OCI-LY1 (cell line): ENCODE measurements around the gene GSK3A.

Experiments
- H2AFZ ChIP-seq: fragments of 200-600 bp; sonication (generic), shearing (Covaris generic); 2 replicates; pipeline ENCODE4 v1.6.0; 2014; ENCODE audit warnings: antibody characterized with exemption, mild to moderate bottlenecking, low read length
- H3F3A ChIP-seq: fragments of 200-600 bp; sonication (generic), shearing (Covaris generic); 2 replicates; pipeline ENCODE4 v1.6.0; 2014; ENCODE audit warnings: mild to moderate bottlenecking, antibody characterized with exemption, low read length, moderate library complexity; ENCODE audit not compliant: insufficient read depth
- H3K27ac ChIP-seq: fragments of 200-600 bp; sonication (generic); 2 replicates; pipeline ENCODE4 v1.5.1; 2014; ENCODE audit warnings: low read length, mixed run types, mild to moderate bottlenecking, low read depth; ENCODE audit not compliant: poor library complexity, severe bottlenecking
- H3K27me3 ChIP-seq: fragments of 200-600 bp; sonication (generic); 2 replicates; pipeline ENCODE4 v1.6.0; 2014; ENCODE audit warnings: antibody characterized with exemption, mild to moderate bottlenecking, low read length, moderate library complexity; ENCODE audit not compliant: insufficient read depth
- H3K36me3 ChIP-seq: fragments of 200-600 bp; sonication (generic); 2 replicates; pipeline ENCODE4 v1.6.1; 2014; ENCODE audit warnings: mild to moderate bottlenecking, antibody characterized with exemption, low read length, moderate library complexity, mixed read lengths; ENCODE audit not compliant: insufficient read depth
- H3K4me1 ChIP-seq: fragments of 200-600 bp; sonication (generic); 2 replicates; pipeline ENCODE4 v1.5.1; 2014; ENCODE audit warnings: mild to moderate bottlenecking, low read length, moderate library complexity; ENCODE audit not compliant: insufficient read depth, severe bottlenecking
- H3K4me2 ChIP-seq: fragments of 200-600 bp; sonication (generic), shearing (Covaris generic); 2 replicates; pipeline ENCODE4 v1.6.1; 2014; ENCODE audit warnings: low read length
- H3K4me3 ChIP-seq: fragments of 200-600 bp; sonication (generic); 2 replicates; pipeline ENCODE4 v1.5.1; 2014; ENCODE audit warnings: low read length, low read depth, mild to moderate bottlenecking, mixed read lengths; ENCODE audit not compliant: poor library complexity, severe bottlenecking
- H3K79me2 ChIP-seq: fragments of 200-600 bp; shearing (Covaris generic); 2 replicates; pipeline ENCODE4 v1.6.1; 2016; ENCODE audit warnings: mixed run types, low read length, mixed read lengths; ENCODE audit not compliant: insufficient read depth
- H3K9ac ChIP-seq: fragments of 200-600 bp; sonication (generic), shearing (Covaris generic); 2 replicates; pipeline ENCODE4 v1.6.1; 2014; ENCODE audit warnings: mild to moderate bottlenecking, low read length, mixed read lengths
- H3K9me2 ChIP-seq: fragments of 200-600 bp; sonication (generic), shearing (Covaris generic); 2 replicates; pipeline ENCODE4 v1.6.1; 2014; ENCODE audit warnings: low read depth, mild to moderate bottlenecking, low read length, mixed read lengths
- H3K9me3 ChIP-seq: fragments of 200-600 bp; shearing (Covaris generic); 2 replicates; pipeline ENCODE4 v1.6.1; 2014; ENCODE audit warnings: low read length, mixed read lengths
- H4K20me1 ChIP-seq: fragments of 200-600 bp; sonication (generic), shearing (Covaris generic); 2 replicates; pipeline ENCODE4 v1.6.0; 2016; ENCODE audit warnings: mild to moderate bottlenecking, low read length; ENCODE audit not compliant: insufficient read depth
- CTCF ChIP-seq: fragments of 200-600 bp; sonication (generic), shearing (Covaris generic); IDR thresholded peaks from 2 replicates; pipeline ENCODE4 v1.5.1; 2017; ENCODE audit warnings: mild to moderate bottlenecking, antibody characterized with exemption, low read length, moderate library complexity, mixed read lengths
- EZH2 ChIP-seq: fragments of 200-600 bp; sonication (generic), shearing (Covaris generic); IDR thresholded peaks from 2 replicates; pipeline ENCODE4 v1.8.0; 2017; ENCODE audit warnings: borderline replicate concordance, mixed run types, mild to moderate bottlenecking, antibody characterized with exemption, low read length, moderate library complexity, mixed read lengths

GSK3A gene

GRCh38 chr19:42230571-42230970, 11.8 kb downstream of the GSK3A start:
- no peaks in the 10 kb centered on the region for H3K27me3 ChIP-seq
- no peaks in the 10 kb centered on the region for H4K20me1 ChIP-seq
- no peaks in the 10 kb centered on the region for H3F3A ChIP-seq
- no peak overlapping the region for H3K27ac ChIP-seq
- H3K4me2 ChIP-seq = no peak overlapping the region
- peaks cover 11% of the 10 kb centered on the region for H3K4me1 ChIP-seq
- H3K9me3 ChIP-seq = no peaks in the 10 kb centered on the region
- H3K9ac ChIP-seq = no peak overlapping the region
- H3K79me2 ChIP-seq = no peaks in the 10 kb centered on the region
- H3K4me3 ChIP-seq = no peak overlapping the region
- TF ChIP-seq CTCF (no peak), EZH2 (no peak)
- H2AFZ ChIP-seq = no peak overlapping the region
- H3K9me2 ChIP-seq = no peaks in the 10 kb centered on the region
- H3K36me3 ChIP-seq = peaks cover 93% of the 10 kb centered on the region

GRCh38 chr19:42229855-42230351, 12.5 kb downstream of the GSK3A start:
- Histone ChIP-seq H3K36me3 (peaks cover 93% of the 10 kb centered on the region), H3K4me3 (no peak overlapping the region), H3K79me2 (no peaks in the 10 kb centered on the region), H3F3A (no peaks in the 10 kb centered on the region), H3K27me3 (no peaks in the 10 kb centered on the region), H3K9me3 (no peaks in the 10 kb centered on the region), H4K20me1 (no peaks in the 10 kb centered on the region), H2AFZ (no peak overlapping the region), H3K9me2 (no peaks in the 10 kb centered on the region), H3K27ac (peak overlapping the region; percentile 23), H3K4me2 (no peak overlapping the region), H3K4me1 (peaks cover 11% of the 10 kb centered on the region), H3K9ac (peak overlapping the region; percentile 3; the same call in 1 of the 2 replicates)
- TF ChIP-seq EZH2 (no peak), CTCF (no peak)

- Histone ChIP-seq H3F3A (no peaks in the 10 kb centered on the region), H3K36me3 (peaks cover 93% of the 10 kb centered on the region), H2AFZ (no peak overlapping the region), H3K4me3 (no peak overlapping the region), H3K79me2 (no peaks in the 10 kb centered on the region), H4K20me1 (no peaks in the 10 kb centered on the region), H3K9ac (peak overlapping the region; percentile 3; the same call in 1 of the 2 replicates), H3K9me2 (no peaks in the 10 kb centered on the region), H3K4me1 (peaks cover 11% of the 10 kb centered on the region), H3K27ac (peak overlapping the region; percentile 23), H3K4me2 (no peak overlapping the region), H3K9me3 (no peaks in the 10 kb centered on the region), H3K27me3 (no peaks in the 10 kb centered on the region)
- TF ChIP-seq CTCF = no peak; the same call in 1 of the 2 replicates
- no peak for TF ChIP-seq EZH2
Measured at GRCh38 chr19:42229301-42229854, 13.0 kb downstream of the GSK3A start.
